ENCODE results near the gene KRT39. TPM values are rescaled to one million over a fixed set of nuclear protein-coding genes. Genes with fewer than 3 reads are reported as not detected.

KRT39 gene
- total RNA-seq, 1 donor from 2014 or later: 2.4 TPM

Other genes starting within 250 kb of the KRT39 start
- gene KRT25, start 211.6 kb downstream of the KRT39 start, total RNA-seq (ENCODE audit: insufficient read depth, low replicate concordance): not detected
- 8.2 TPM for gene KRT26, start 194.7 kb downstream of the KRT39 start, total RNA-seq (ENCODE audit: insufficient read depth, low replicate concordance)
- gene KRT27, start 184.4 kb downstream of the KRT39 start, total RNA-seq (ENCODE audit: insufficient read depth, low replicate concordance): not detected
- gene KRT28, start 167.0 kb downstream of the KRT39 start, total RNA-seq (ENCODE audit: insufficient read depth, low replicate concordance): 3.6 TPM
- gene KRT10, start 144.3 kb downstream of the KRT39 start, total RNA-seq (ENCODE audit: insufficient read depth, low replicate concordance): 45.7 TPM
- 4.6 TPM for gene KRT12, start 99.7 kb downstream of the KRT39 start, total RNA-seq (ENCODE audit: insufficient read depth, low replicate concordance)
- 3.4 TPM for gene KRT20, start 81.7 kb downstream of the KRT39 start, total RNA-seq (ENCODE audit: insufficient read depth, low replicate concordance)
- gene KRT23, start 29.3 kb downstream of the KRT39 start, total RNA-seq (ENCODE audit: insufficient read depth, low replicate concordance): 24.3 TPM
- not detected for gene KRT40, start 17.4 kb upstream of the KRT39 start, total RNA-seq (ENCODE audit: insufficient read depth, low replicate concordance)
- gene KRTAP3-3, start 27.2 kb upstream of the KRT39 start, total RNA-seq (ENCODE audit: insufficient read depth, low replicate concordance): not detected
- gene KRTAP3-2, start 33.0 kb upstream of the KRT39 start, total RNA-seq (ENCODE audit: insufficient read depth, low replicate concordance): 31.1 TPM
- gene KRTAP3-1, start 42.2 kb upstream of the KRT39 start, total RNA-seq (ENCODE audit: insufficient read depth, low replicate concordance): not detected
- not detected for gene KRTAP1-5, start 60.3 kb upstream of the KRT39 start, total RNA-seq (ENCODE audit: insufficient read depth, low replicate concordance)
- gene KRTAP1-4, start 63.2 kb upstream of the KRT39 start, total RNA-seq (ENCODE audit: insufficient read depth, low replicate concordance): not detected
- gene KRTAP1-3, start 67.9 kb upstream of the KRT39 start, total RNA-seq (ENCODE audit: insufficient read depth, low replicate concordance): not detected
- not detected for gene KRTAP1-1, start 74.5 kb upstream of the KRT39 start, total RNA-seq (ENCODE audit: insufficient read depth, low replicate concordance)
- gene KRTAP2-1, start 80.4 kb upstream of the KRT39 start, total RNA-seq (ENCODE audit: insufficient read depth, low replicate concordance): not detected
- 8.4 TPM for gene KRTAP2-2, start 88.3 kb upstream of the KRT39 start, total RNA-seq (ENCODE audit: insufficient read depth, low replicate concordance)
- 20.5 TPM for gene KRTAP2-3, start 93.2 kb upstream of the KRT39 start, total RNA-seq (ENCODE audit: insufficient read depth, low replicate concordance)
- gene KRTAP2-4, start 98.9 kb upstream of the KRT39 start, total RNA-seq (ENCODE audit: insufficient read depth, low replicate concordance): not detected
- gene KRTAP4-7, start 117.2 kb upstream of the KRT39 start, total RNA-seq (ENCODE audit: insufficient read depth, low replicate concordance): not detected
- gene KRTAP4-8, start 131.2 kb upstream of the KRT39 start, total RNA-seq (ENCODE audit: insufficient read depth, low replicate concordance): not detected
- not detected for gene KRTAP4-16, start 135.3 kb upstream of the KRT39 start, total RNA-seq (ENCODE audit: insufficient read depth, low replicate concordance)
- gene KRTAP4-9, start 138.4 kb upstream of the KRT39 start, total RNA-seq (ENCODE audit: insufficient read depth, low replicate concordance): not detected
- 3.4 TPM for gene KRTAP4-11, start 151.4 kb upstream of the KRT39 start, total RNA-seq (ENCODE audit: insufficient read depth, low replicate concordance)
- gene KRTAP4-12, start 157.2 kb upstream of the KRT39 start, total RNA-seq (ENCODE audit: insufficient read depth, low replicate concordance): not detected
- 1.2 TPM for gene KRTAP4-6, start 173.6 kb upstream of the KRT39 start, total RNA-seq (ENCODE audit: insufficient read depth, low replicate concordance)
- 5.5 TPM for gene KRTAP4-5, start 182.9 kb upstream of the KRT39 start, total RNA-seq (ENCODE audit: insufficient read depth, low replicate concordance)
- 2.6 TPM for gene KRTAP4-4, start 193.8 kb upstream of the KRT39 start, total RNA-seq (ENCODE audit: insufficient read depth, low replicate concordance)
- gene KRTAP4-3, start 201.3 kb upstream of the KRT39 start, total RNA-seq (ENCODE audit: insufficient read depth, low replicate concordance): 1.4 TPM
- gene KRTAP4-2, start 211.3 kb upstream of the KRT39 start, total RNA-seq (ENCODE audit: insufficient read depth, low replicate concordance): not detected
- 1.9 TPM for gene KRTAP4-1, start 218.0 kb upstream of the KRT39 start, total RNA-seq (ENCODE audit: insufficient read depth, low replicate concordance)
- gene KRTAP9-1, start 222.9 kb upstream of the KRT39 start, total RNA-seq (ENCODE audit: insufficient read depth, low replicate concordance): 1.4 TPM

Data from umbilical cord (tissue), 1 donor.